Ishikawa (cell line): ENCODE results near the gene HAVCR2.

ENCODE experiments used
- CEBPB ChIP-seq: IDR thresholded peaks from 2 replicates; pipeline ENCODE4 v1.6.1; 2012
- CREB1 ChIP-seq: IDR thresholded peaks from 2 replicates; pipeline ENCODE4 v1.6.1; 2012; ENCODE audit warnings: low read depth
- EGR1 ChIP-seq: IDR thresholded peaks from 2 replicates; pipeline ENCODE4 v1.6.1; 2012
- EP300 ChIP-seq: IDR thresholded peaks from 2 replicates; pipeline ENCODE4 v1.6.1; 2012; ENCODE audit warnings: borderline replicate concordance
- FOXM1 ChIP-seq: IDR thresholded peaks from 2 replicates; pipeline ENCODE4 v1.6.1; 2012; ENCODE audit warnings: low read depth, borderline replicate concordance
- MAX ChIP-seq: IDR thresholded peaks from 2 replicates; pipeline ENCODE4 v1.6.1; 2012
- NFIC ChIP-seq: IDR thresholded peaks from 2 replicates; pipeline ENCODE4 v1.6.1; 2012
- RAD21 ChIP-seq: IDR thresholded peaks from 2 replicates; pipeline ENCODE4 v1.6.1; 2012; ENCODE audit warnings: low read depth
- REST ChIP-seq: IDR thresholded peaks from 2 replicates; pipeline ENCODE4 v1.6.1; 2012; ENCODE audit warnings: low read depth, mild to moderate bottlenecking
- TAF1 ChIP-seq: IDR thresholded peaks from 2 replicates; pipeline ENCODE4 v1.6.1; 2012; ENCODE audit warnings: low read depth, mild to moderate bottlenecking
- TCF12 ChIP-seq: IDR thresholded peaks from 2 replicates; pipeline ENCODE4 v1.6.1; 2012; ENCODE audit warnings: low read depth
- TEAD4 ChIP-seq: IDR thresholded peaks from 2 replicates; pipeline ENCODE4 v1.6.1; 2012
- USF1 ChIP-seq: IDR thresholded peaks from 2 replicates; pipeline ENCODE4 v1.6.1; 2012
- YY1 ChIP-seq: IDR thresholded peaks from 2 replicates; pipeline ENCODE4 v1.6.1; 2012; ENCODE audit warnings: low read depth
- ZBTB7A ChIP-seq: IDR thresholded peaks from 2 replicates; pipeline ENCODE4 v1.6.1; 2012; ENCODE audit warnings: low read depth

Gene HAVCR2

GRCh38 chr5:157130925-157131324 lies 22.1 kb upstream of the HAVCR2 start:
- no peak for TF ChIP-seq TCF12
- no peak for TF ChIP-seq CREB1
- no peak for TF ChIP-seq USF1
- no peak for TF ChIP-seq YY1
- TF ChIP-seq REST, result no peak
- TF ChIP-seq MAX, result no peak
- TF ChIP-seq ZBTB7A, result no peak
- no peak for TF ChIP-seq TEAD4
- TF ChIP-seq RAD21, result no peak
- no peak for TF ChIP-seq EP300
- no peak for TF ChIP-seq EGR1
- TF ChIP-seq TAF1, result no peak

GRCh38 chr5:157121709-157122108 lies 12.9 kb upstream of the HAVCR2 start:
- TF ChIP-seq ZBTB7A (no peak), CEBPB (no peak), RAD21 (no peak), MAX (no peak), TCF12 (no peak), EP300 (no peak)

- TF ChIP-seq CEBPB (no peak), NFIC (no peak), ZBTB7A (no peak), RAD21 (no peak), MAX (no peak), TCF12 (no peak), TEAD4 (no peak), FOXM1 (no peak), CREB1 (no peak), REST (no peak), YY1 (no peak), EGR1 (no peak)
Measured at GRCh38 chr5:157120102-157120501, 11.3 kb upstream of the HAVCR2 start.

- no peak for TF ChIP-seq EP300
- TF ChIP-seq TCF12, result no peak
- TF ChIP-seq TEAD4, result no peak
- no peak for TF ChIP-seq RAD21
- no peak for TF ChIP-seq TAF1
- TF ChIP-seq CEBPB, result no peak
- no peak for TF ChIP-seq YY1
- TF ChIP-seq CREB1, result no peak
- TF ChIP-seq EGR1, result no peak
- TF ChIP-seq REST, result no peak
- TF ChIP-seq NFIC, result no peak
- no peak for TF ChIP-seq FOXM1
- TF ChIP-seq USF1, result no peak
- TF ChIP-seq MAX, result no peak
- TF ChIP-seq ZBTB7A, result no peak
Measured at GRCh38 chr5:157116483-157116954, 7.7 kb upstream of the HAVCR2 start.
